Upper lobe of left lung (tissue), 6 donors: ENCODE measurements around the gene PPP6R3. TPM values are rescaled to one million over a fixed set of nuclear protein-coding genes. Genes with fewer than 3 reads are reported as not detected.

Experiments used
- ATAC-seq, 2 donors: fragments of 200-7000 bp; cut with Tn5 transposase; one replicate each; pipeline ENCODE4 v1.9.1; 2022; ENCODE audit warnings: mild to moderate bottlenecking in 2 of 2, moderate library complexity in 2 of 2; ENCODE audit not compliant: low FRiP score in 2 of 2
- DNase-seq, 2 donors: peaks; one replicate each; pipeline ENCODE4 v3.0.0-alpha.2; 2019 to 2020
- H3K27ac ChIP-seq, 4 donors: fragments of 200-600 bp; sonication (generic); one replicate each; pipeline ENCODE4 v1.5.1; 2016 to 2019
- H3K27me3 ChIP-seq, 4 donors: fragments of 200-600 bp; sonication (generic); one replicate each; pipeline ENCODE4 v1.5.1; 2017 to 2019
- H3K36me3 ChIP-seq, 4 donors: fragments of 200-600 bp; sonication (generic); one replicate each; pipeline ENCODE4 v1.5.1; 2016 to 2019
- H3K4me1 ChIP-seq, 4 donors: fragments of 200-600 bp; sonication (generic); one replicate each; pipeline ENCODE4 v1.5.1; 2018 to 2019
- H3K4me3 ChIP-seq, 4 donors: fragments of 200-600 bp; sonication (generic); one replicate each; pipeline ENCODE4 v1.5.1; 2017 to 2019; ENCODE audit warnings: mild to moderate bottlenecking in 2 of 4, moderate library complexity in 1 of 4
- H3K9me3 ChIP-seq, 4 donors: fragments of 200-600 bp; sonication (generic); one replicate each; pipeline ENCODE4 v1.5.1; 2018 to 2019
- CTCF ChIP-seq, 6 experiments: fragments of 450-650 bp in 4 of 6; fragments of 200-600 bp in 2 of 6; sonication (generic) in 2 of 6; IDR thresholded peaks; one replicate each; pipeline ENCODE4 v1.5.1; 2016 to 2019; ENCODE audit warnings: antibody characterized with exemption in 6 of 6
- EP300 ChIP-seq, 4 donors: sonication (generic); formaldehyde crosslinking; IDR thresholded peaks; one replicate each; pipeline ENCODE4 v1.5.1; 2017; ENCODE audit warnings: antibody characterized with exemption in 4 of 4, control low read depth in 2 of 4
- POLR2A ChIP-seq, 4 donors: fragments of 450-650 bp; IDR thresholded peaks; one replicate each; pipeline ENCODE4 v1.5.1; 2016 to 2017; ENCODE audit warnings: antibody characterized with exemption in 4 of 4, mild to moderate bottlenecking in 2 of 4
- POLR2AphosphoS5 ChIP-seq, 2 donors: sonication (generic); formaldehyde crosslinking; IDR thresholded peaks; one replicate each; pipeline ENCODE4 v1.5.1; 2017; ENCODE audit warnings: antibody characterized with exemption in 2 of 2
- WGBS, 2 donors: methylation state at CpG; one replicate each; pipeline ENCODE4 v1.1.5; 2017 to 2018; 5-methylcytosine and 5-hydroxymethylcytosine counted together
- total RNA-seq, 6 donors: library from RNA; depleted of rRNA in 4 of 6; stranded (reverse); fragments of >200 nt in 4 of 6; gene quantifications; one replicate each; pipeline versions ENCODE4 v1.1.0 to v1.2.1, GENCODE V29; 2016 to 2021
- donor health status: DM: no; HTN: no; CAD: no; lungs with moderate emphysema.
- donor health status: DM: no; HTN: yes; CAD: no; lungs with severe emphysema.

Gene PPP6R3
- total RNA-seq, 6 donors from 2014 or later, result 75.7 to 195 (median 114) TPM

DNA sequence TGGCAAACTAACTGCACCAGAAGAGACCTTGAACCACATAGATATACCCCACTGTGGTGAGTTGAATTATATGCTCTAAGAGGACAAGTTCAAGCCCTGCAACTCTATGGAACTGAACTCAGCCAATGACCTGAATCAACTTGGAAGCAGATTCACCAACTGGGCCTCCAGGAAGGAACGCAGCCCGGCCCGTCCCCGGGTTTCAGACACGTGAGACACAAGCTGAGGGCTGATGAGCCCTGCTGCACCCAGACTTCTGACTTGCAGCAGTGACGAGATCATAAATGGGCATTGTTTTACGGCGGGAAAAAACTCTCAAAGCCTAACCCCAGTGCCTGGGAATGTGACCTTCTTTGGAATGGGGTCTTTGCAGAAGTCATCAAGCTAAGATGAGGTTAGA lies 195.3 kb downstream of the PPP6R3 start:
- Histone ChIP-seq H3K27me3 (no peaks in the 10 kb centered on the region), H3K4me3 (no peak overlapping the region), H3K27ac (no peak overlapping the region), H3K36me3 (no peaks in the 10 kb centered on the region), H3K9me3 (no peaks in the 10 kb centered on the region), H3K4me1 (peaks cover 0 to 4% (median 2%) of the 10 kb centered on the region in 4 donors)
- DNase-seq (no peak), ATAC-seq (no peak)
- WGBS, 2 donors, result 62 to 88% methylated on average over 6 to 8 of the region's 8 CpGs
- no peak for TF ChIP-seq EP300 (IDR thresholded peaks at IDR 0.05)
- TF ChIP-seq CTCF (IDR thresholded peaks at IDR 0.05), result no peak
- TF ChIP-seq POLR2AphosphoS5 (IDR thresholded peaks at IDR 0.05), result no peak
- TF ChIP-seq POLR2A (IDR thresholded peaks at IDR 0.05), result no peak

- no peak for TF ChIP-seq POLR2AphosphoS5 (IDR thresholded peaks at IDR 0.05)
- no peak for TF ChIP-seq EP300 (IDR thresholded peaks at IDR 0.05)
- TF ChIP-seq POLR2A (IDR thresholded peaks at IDR 0.05), result no peak
- TF ChIP-seq CTCF (IDR thresholded peaks at IDR 0.05), result no peak
- Histone ChIP-seq H3K27ac (no peak overlapping the region), H3K36me3 (no peaks in the 10 kb centered on the region), H3K27me3 (no peaks in the 10 kb centered on the region), H3K9me3 (no peaks in the 10 kb centered on the region), H3K4me3 (no peak overlapping the region), H3K4me1 (peaks cover 0 to 4% (median 2%) of the 10 kb centered on the region in 4 donors)
- WGBS, 2 donors, result 97% methylated on average over 5 to 10 of the region's 11 CpGs
- ATAC-seq (no peak), DNase-seq (no peak)
Observed at GRCh38 chr11:68657021-68657780, 196.6 kb downstream of the PPP6R3 start.

GRCh38 chr11:68658097-68658496 lies 197.5 kb downstream of the PPP6R3 start:
- Histone ChIP-seq H3K27me3 (no peaks in the 10 kb centered on the region), H3K27ac (no peak overlapping the region), H3K4me1 (peaks cover 0 to 4% (median 2%) of the 10 kb centered on the region in 4 donors), H3K4me3 (no peak overlapping the region), H3K36me3 (no peaks in the 10 kb centered on the region), H3K9me3 (no peaks in the 10 kb centered on the region)
- TF ChIP-seq EP300 (IDR thresholded peaks at IDR 0.05) (no peak), POLR2A (IDR thresholded peaks at IDR 0.05) (no peak), CTCF (IDR thresholded peaks at IDR 0.05) (no peak), POLR2AphosphoS5 (IDR thresholded peaks at IDR 0.05) (no peak)
- no peak for ATAC-seq
- 86 to 96% methylated on average over 6 to 8 of the region's 8 CpGs for WGBS, 2 donors
- no peak for DNase-seq

GRCh38 chr11:68658661-68659060 lies 198.1 kb downstream of the PPP6R3 start:
- ATAC-seq, result peak in 1 of 2 donors; percentile 35
- TF ChIP-seq CTCF (IDR thresholded peaks at IDR 0.05), result no peak
- TF ChIP-seq POLR2AphosphoS5 (IDR thresholded peaks at IDR 0.05), result no peak
- TF ChIP-seq EP300 (IDR thresholded peaks at IDR 0.05), result no peak
- no peak for TF ChIP-seq POLR2A (IDR thresholded peaks at IDR 0.05)
- H3K27me3 ChIP-seq, result no peaks in the 10 kb centered on the region
- no peaks in the 10 kb centered on the region for H3K36me3 ChIP-seq
- H3K4me1 ChIP-seq, result peaks cover 0 to 4% (median 2%) of the 10 kb centered on the region in 4 donors
- no peak overlapping the region for H3K4me3 ChIP-seq
- no peaks in the 10 kb centered on the region for H3K9me3 ChIP-seq
- H3K27ac ChIP-seq, result no peak overlapping the region
- DNase-seq, result no peak
- 77 to 83% methylated on average over 13 of the region's 13 CpGs for WGBS, 2 donors
